ENCODE data around the gene GABBR2. TPM values are rescaled to one million over a fixed set of nuclear protein-coding genes. Genes with fewer than 3 reads are reported as not detected.
A peak's percentile ranks its signal among the peaks of the same experiment; 100 is the strongest.

GABBR2 gene
- total RNA-seq, 2 donors from 2014 or later = not detected

DNA sequence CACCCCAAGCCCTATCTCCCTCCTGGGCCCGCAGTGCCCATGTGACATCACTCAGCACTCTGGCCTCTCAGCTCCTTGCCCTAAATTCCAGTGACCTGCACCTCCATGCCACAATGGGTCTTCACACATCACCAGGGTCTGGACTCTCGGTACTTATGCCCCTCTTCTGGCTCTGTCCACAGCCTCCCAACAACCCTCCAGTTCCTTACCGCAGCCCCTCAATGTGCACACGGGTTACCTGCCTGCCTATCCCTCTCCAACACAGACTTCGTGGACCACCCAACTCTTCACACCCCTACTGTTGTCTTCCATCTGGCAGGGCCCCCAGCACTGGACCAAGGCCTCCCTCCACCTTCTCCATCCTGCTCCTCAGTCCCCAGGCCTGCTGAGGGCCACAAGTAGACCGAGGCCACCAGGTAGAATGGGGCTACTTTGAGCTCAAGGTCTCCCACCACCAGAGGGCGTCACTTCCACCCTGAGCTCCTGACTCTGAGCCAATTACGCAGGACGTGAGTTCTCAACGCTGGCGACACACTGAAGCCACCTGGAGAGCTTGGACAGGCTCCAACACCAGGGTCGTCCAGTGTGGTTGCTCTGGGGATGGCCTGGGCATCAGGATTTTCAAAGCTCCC lies 172.1 kb downstream of the GABBR2 start:
- intact Hi-C loops (cut with DNase I, micrococcal nuclease) = no loop called here
- ATAC-seq = no peak
- peak in 1 of 2 donors; percentile 19 for DNase-seq

DNA sequence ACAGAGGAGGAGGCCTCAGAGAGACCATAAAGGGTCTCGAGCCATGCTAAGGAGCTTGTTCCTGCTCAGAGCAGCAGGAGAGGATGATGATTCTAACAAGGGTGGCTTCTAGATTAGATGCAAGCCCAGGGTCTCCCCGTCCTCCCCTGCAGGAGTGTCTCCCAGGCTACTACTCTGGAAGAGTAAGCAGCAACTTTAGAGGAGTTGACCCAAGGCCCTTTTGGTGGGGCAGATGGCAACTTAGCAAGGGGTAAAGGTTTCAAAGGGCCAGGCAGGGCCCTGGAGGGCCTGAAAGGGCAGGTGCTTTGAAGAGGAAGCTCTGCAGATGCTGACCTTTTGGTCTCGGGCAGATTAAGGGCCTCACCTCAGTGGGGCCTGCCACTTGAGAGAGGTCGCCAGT lies 174.9 kb downstream of the GABBR2 start:
- DNase-seq = no peak
- ATAC-seq = no peak
- intact Hi-C loops (cut with DNase I, micrococcal nuclease) = no loop called here

DNA sequence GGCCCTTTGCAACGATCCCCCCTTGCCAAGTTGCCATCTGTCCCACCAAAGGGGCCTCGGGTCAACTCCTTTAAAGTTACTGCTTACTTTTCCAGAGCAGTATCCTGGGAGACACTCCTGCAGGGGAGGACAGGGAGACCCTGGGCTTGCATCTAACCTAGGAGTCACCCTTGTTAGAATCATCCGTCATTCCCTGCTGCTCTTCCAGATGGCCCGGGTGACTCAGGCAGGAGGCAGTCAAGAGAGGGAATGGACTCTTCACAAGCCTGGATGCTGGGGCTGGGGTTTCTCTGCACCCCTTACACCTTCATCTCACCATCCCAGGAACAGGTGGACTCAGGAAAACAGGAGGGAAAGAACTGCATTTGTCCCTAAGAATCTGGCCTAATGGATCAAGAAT lies 175.6 kb downstream of the GABBR2 start:
- DNase-seq (no peak), ATAC-seq (no peak)
- intact Hi-C loops (cut with DNase I, micrococcal nuclease) = no loop called here

GRCh38 chr9:98532574-98532973 lies 176.2 kb downstream of the GABBR2 start:
- intact Hi-C loops (cut with DNase I, micrococcal nuclease) = no loop called here

GRCh38 chr9:98532147-98532546 lies 176.6 kb downstream of the GABBR2 start:
- ATAC-seq = no peak
- DNase-seq = no peak
- intact Hi-C loops (cut with DNase I, micrococcal nuclease) = no loop called here

More at GRCh38 chr9:98532574-98532973, 176.2 kb downstream of the GABBR2 start:
- ATAC-seq (no peak), DNase-seq (no peak)

DNA sequence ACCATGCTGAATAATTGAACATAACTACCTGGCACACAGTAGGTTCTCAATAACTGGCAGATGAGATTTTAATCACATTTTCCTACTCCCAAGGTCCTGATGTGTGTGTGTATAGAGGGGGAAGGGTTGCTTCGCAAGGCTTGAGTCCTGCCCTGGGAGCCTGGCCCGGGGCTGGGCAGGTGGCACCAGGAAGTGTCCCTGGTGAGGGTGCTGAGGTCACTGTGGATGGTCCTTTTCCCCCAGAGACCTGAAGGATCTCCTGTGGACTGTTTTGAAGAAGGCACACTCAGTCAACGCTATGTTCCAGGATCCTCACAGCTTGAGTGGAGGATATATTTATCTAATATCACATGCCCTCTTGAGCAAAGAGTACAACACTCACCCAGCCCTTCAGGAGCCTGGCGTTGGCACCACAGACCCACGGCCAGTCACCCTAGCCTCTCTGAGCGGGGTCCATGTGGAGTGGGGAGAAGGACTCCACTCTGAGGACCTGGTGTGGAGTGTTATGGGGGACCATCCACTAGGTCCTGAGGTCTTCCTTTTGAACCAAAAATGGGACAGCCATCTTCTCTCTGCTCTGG lies 177.8 kb downstream of the GABBR2 start:
- intact Hi-C loops (cut with DNase I, micrococcal nuclease) = no loop called here
- DNase-seq (no peak), ATAC-seq (no peak)

- DNase-seq = no peak
- intact Hi-C loops (cut with DNase I, micrococcal nuclease) = no loop called here
- no peak for ATAC-seq
These were observed 178.5 kb downstream of the GABBR2 start for GRCh38 chr9:98530275-98530674.

GRCh38 chr9:98529841-98530240 lies 178.9 kb downstream of the GABBR2 start:
- ATAC-seq = no peak
- no peak for DNase-seq
- intact Hi-C loops (cut with DNase I, micrococcal nuclease) = no loop called here

- DNase-seq = no peak
- no peak for ATAC-seq
- intact Hi-C loops (cut with DNase I, micrococcal nuclease) = no loop called here
These were observed 185.4 kb downstream of the GABBR2 start for GRCh38 chr9:98523231-98523901.

DNA sequence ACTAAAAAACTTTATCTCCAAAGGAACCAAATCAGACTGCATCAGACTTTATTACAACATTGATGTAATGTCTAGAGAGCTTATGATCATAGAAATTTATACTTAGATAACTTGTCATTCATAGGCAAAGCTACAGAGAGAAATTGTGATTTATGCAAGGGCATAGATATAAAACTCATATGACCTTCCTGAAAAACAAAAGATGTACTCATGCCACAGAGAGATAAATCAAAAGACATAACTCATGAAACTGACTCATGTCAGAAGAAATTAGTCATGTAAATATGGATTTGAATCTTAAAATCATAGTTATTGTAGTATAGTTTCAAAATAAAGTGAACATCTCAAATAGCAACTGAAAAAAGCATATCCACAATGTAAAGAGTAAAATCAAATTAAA lies 186.2 kb downstream of the GABBR2 start:
- DNase-seq (no peak), ATAC-seq (no peak)
- intact Hi-C loops (cut with DNase I, micrococcal nuclease) = no loop called here

DNA sequence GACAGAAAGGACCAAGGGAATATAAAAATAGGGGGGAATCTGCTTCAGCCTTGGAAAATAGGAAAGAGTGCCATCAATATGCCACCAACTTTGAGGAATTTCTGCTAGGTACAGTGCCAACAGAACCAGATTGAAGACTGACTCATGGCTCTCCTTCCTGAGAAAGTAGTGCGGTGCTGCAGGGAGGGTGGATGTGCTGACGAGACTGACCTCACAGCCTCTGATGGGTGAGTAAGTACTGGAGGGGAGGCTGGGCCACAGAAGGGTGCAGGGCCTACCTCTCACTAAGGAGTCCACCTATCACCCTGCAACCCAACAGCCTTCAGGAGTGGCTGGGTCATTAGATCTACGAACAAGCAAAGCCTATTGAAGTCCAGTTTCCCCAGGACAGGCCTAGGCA lies 187.6 kb downstream of the GABBR2 start:
- ATAC-seq = no peak
- no peak for DNase-seq
- intact Hi-C loops (cut with DNase I, micrococcal nuclease) = no loop called here

DNA sequence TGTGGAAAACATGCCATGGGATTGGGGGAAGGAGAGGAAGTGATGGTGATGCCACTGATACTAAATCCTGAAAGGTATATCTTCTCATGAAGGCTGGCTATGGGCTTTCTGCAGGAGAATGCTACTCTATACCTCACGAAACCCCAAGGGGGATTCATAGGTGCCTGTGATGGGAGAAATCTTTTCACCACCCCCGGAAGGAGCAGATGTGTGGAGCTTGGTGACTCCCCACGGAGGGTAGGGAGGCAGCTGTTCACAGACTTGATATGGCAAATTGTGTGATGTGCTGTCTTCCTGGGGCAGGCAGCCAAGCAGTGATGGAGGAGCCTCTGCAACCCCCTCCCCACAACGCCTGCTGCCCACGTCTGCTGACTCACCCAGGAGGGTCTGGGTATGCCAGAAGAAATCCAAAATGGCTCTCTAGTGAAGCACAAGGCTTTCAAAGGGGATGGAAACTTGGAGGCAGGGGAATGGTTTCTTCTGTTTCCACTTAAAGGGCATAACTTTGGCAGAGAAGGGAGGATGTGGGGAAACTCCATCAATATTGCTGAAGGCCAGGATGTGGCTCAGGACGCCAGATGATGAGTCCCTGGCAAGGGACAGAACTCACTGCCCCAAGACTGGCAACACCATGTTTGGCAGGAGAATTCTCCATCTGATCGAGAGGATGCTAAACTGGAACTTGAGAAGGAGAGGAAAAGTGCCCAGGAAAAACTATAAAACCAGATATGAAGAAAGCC lies 188.3 kb downstream of the GABBR2 start:
- intact Hi-C loops (cut with DNase I, micrococcal nuclease) = no loop called here
- DNase-seq (no peak), ATAC-seq (no peak)

DNA sequence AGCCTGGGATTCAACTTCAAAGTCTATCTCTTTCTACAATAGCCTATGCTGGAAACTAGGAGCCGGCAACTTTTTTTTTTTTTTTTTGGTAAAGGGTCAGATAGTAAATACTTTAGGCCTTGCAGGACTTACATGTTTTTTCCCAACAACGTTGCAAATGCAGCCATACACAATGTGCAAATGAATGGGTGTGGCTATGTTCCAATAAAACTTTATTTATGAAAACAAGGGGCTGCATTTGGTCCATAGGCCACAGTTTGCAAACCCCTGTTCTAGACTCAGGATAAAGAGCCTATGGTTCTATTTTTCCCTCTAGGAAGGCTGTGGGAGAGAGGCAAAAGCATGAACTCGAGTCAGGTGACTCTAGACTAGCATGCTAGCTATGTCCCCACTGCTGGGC lies 189.1 kb downstream of the GABBR2 start:
- intact Hi-C loops (cut with DNase I, micrococcal nuclease) = no loop called here
- no peak for ATAC-seq
- no peak for DNase-seq

GRCh38 chr9:98518556-98518955 lies 190.2 kb downstream of the GABBR2 start:
- intact Hi-C loops (cut with DNase I, micrococcal nuclease) = no loop called here
- DNase-seq = no peak
- no peak for ATAC-seq

DNA sequence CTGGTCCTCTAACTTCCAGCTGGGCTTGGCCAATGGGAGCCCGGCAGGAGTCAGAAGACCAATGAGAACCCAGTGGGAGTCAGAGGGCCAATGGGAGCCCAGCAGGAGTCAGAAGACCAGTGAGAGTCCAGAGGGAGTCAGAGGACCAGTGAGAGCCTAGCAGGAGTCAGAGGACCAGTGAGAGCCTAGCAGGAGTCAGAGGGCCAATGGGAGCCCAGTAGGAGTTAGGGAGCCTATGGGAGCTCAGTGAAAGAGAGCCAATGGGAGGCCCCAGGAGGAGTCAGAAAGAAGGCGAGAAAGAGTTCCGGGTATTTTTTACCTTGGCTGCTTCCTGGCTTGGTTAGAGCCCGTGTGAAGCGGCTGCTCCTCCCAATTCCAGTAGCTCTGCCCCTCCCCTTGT lies 191.0 kb downstream of the GABBR2 start:
- ATAC-seq = no peak
- intact Hi-C loops (cut with DNase I, micrococcal nuclease) = no loop called here
- DNase-seq = no peak

GRCh38 chr9:98516897-98517503 lies 191.7 kb downstream of the GABBR2 start:
- ATAC-seq (no peak), DNase-seq (no peak)
- intact Hi-C loops (cut with DNase I, micrococcal nuclease) = no loop called here

GRCh38 chr9:98516205-98516896 lies 192.4 kb downstream of the GABBR2 start:
- ATAC-seq (no peak), DNase-seq (no peak)
- intact Hi-C loops (cut with DNase I, micrococcal nuclease) = no loop called here

DNA sequence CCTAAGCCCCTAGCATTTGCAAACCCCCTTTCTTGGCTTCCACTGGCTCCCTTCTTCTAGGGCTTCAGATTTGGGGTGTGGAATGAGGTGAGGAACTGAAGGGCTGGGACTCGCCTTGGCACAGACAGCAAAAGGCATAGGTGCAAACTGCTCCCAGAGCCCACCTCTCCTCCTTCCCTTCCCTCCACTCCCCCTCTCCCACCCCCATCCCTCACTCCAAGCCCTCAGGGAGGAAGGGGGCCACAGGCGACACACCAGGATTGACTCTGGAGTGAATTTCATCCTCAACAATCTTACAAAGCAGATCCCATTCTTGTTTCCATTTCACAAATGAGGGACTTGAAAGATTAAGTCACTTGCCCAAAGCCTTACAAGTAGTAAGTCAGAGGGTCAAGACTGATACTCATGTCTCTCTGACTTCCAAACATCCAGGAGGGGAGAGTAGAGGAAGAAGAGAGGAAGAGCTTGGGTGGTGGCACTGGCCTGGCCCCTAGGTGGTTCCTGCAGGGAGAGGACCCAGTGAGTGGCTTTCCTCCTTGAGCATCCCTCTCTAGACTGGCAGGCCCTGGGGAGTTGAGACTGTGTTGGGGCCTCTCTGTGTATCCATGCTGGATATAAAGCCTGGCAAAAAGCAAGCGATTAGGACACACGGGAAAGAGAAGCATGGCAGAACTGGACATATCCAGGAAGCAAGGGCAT lies 193.1 kb downstream of the GABBR2 start:
- intact Hi-C loops (cut with DNase I, micrococcal nuclease) = no loop called here
- DNase-seq (no peak), ATAC-seq (no peak)

Measured in left colon (tissue), 2 donors.